HepG2 (cell line): ENCODE measurements around the gene GRAMD4. TPM values are rescaled to one million over a fixed set of nuclear protein-coding genes. Genes with fewer than 3 reads are reported as not detected.

ENCODE experiments used
- ATF4 ChIP-seq, 2 experiments: fragments of 450-650 bp in 1 of 2; sonication (generic) in 1 of 2; formaldehyde crosslinking; IDR thresholded peaks; 2 replicates each; pipeline versions ENCODE4 v1.5.0 to v1.8.0; 2020 to 2022; ENCODE audit warnings: mild to moderate bottlenecking in 1 of 2, missing genetic modification reagents in 1 of 2
- CTCF ChIP-seq: sonication (generic); formaldehyde crosslinking; IDR thresholded peaks from 2 replicates; pipeline ENCODE4 v1.5.0; 2020; ENCODE audit warnings: mild to moderate bottlenecking, missing genetic modification reagents, moderate library complexity
- HMGXB4 ChIP-seq, 2 experiments: sonication (generic) in 1 of 2; formaldehyde crosslinking in 1 of 2; IDR thresholded peaks; 2 replicates each; pipeline versions ENCODE4 v1.4.0 to v1.6.1; 2018 to 2020; ENCODE audit warnings: missing genetic modification reagents in 2 of 2, borderline replicate concordance in 1 of 2, low read depth in 1 of 2, mild to moderate bottlenecking in 1 of 2, missing biosample characterization in 1 of 2
- KDM5B ChIP-seq: sonication (generic); formaldehyde crosslinking; IDR thresholded peaks from 2 replicates; pipeline ENCODE4 v1.4.0; 2020; ENCODE audit warnings: missing genetic modification reagents, mild to moderate bottlenecking, borderline replicate concordance
- MEIS2 ChIP-seq: sonication (generic); formaldehyde crosslinking; IDR thresholded peaks from 2 replicates; pipeline ENCODE4 v1.9.0; 2021; ENCODE audit warnings: mild to moderate bottlenecking, missing genetic modification reagents
- MLLT10 ChIP-seq: sonication (generic); formaldehyde crosslinking; IDR thresholded peaks from 2 replicates; pipeline ENCODE4 v1.4.0; 2020; ENCODE audit warnings: missing genetic modification reagents
- MTA1 ChIP-seq: sonication (generic); formaldehyde crosslinking; IDR thresholded peaks from 2 replicates; pipeline ENCODE4 v1.4.0; 2020; ENCODE audit warnings: missing genetic modification reagents, mild to moderate bottlenecking, borderline replicate concordance
- RFXAP ChIP-seq: sonication (generic); formaldehyde crosslinking; IDR thresholded peaks from 2 replicates; pipeline ENCODE4 v1.4.0; 2020; ENCODE audit warnings: missing genetic modification reagents, borderline replicate concordance
- SNAPC4 ChIP-seq: sonication (generic); formaldehyde crosslinking; IDR thresholded peaks from 2 replicates; pipeline ENCODE4 v1.4.0; 2020; ENCODE audit warnings: mild to moderate bottlenecking, missing genetic modification reagents
- U2AF2 ChIP-seq: fragments of 200-400 bp; formaldehyde crosslinking; IDR thresholded peaks from 2 replicates; pipeline ENCODE4 v1.6.1; 2017; ENCODE audit warnings: low read depth, mild to moderate bottlenecking, low read length
- ZFP90 ChIP-seq: sonication (generic); formaldehyde crosslinking; IDR thresholded peaks from 2 replicates; pipeline ENCODE4 v1.8.0; 2022; ENCODE audit warnings: missing genetic modification reagents, mild to moderate bottlenecking, inconsistent platforms, borderline replicate concordance
- ZNF333 ChIP-seq: sonication (generic); formaldehyde crosslinking; IDR thresholded peaks from 2 replicates; pipeline ENCODE4 v1.4.0; 2020; ENCODE audit warnings: mild to moderate bottlenecking, missing genetic modification reagents, borderline replicate concordance
- ZNF446 ChIP-seq: sonication (generic); formaldehyde crosslinking; IDR thresholded peaks from 2 replicates; pipeline ENCODE4 v1.5.0; 2020; ENCODE audit warnings: mild to moderate bottlenecking, missing genetic modification reagents
- ZNF552 ChIP-seq: sonication (generic); formaldehyde crosslinking; IDR thresholded peaks from 2 replicates; pipeline ENCODE4 v1.9.0; 2022; ENCODE audit warnings: missing genetic modification reagents, mild to moderate bottlenecking, borderline replicate concordance
- ZNF569 ChIP-seq: sonication (generic); formaldehyde crosslinking; IDR thresholded peaks from 2 replicates; pipeline ENCODE4 v1.5.0; 2020; ENCODE audit warnings: mild to moderate bottlenecking, missing genetic modification reagents, moderate library complexity, borderline replicate concordance
- ZNF678 ChIP-seq: sonication (generic); formaldehyde crosslinking; IDR thresholded peaks from 2 replicates; pipeline ENCODE4 v1.4.0; 2020; ENCODE audit warnings: mild to moderate bottlenecking, missing genetic modification reagents
- ZNF709 ChIP-seq: sonication (generic); formaldehyde crosslinking; IDR thresholded peaks from 2 replicates; pipeline ENCODE4 v1.5.0; 2020; ENCODE audit warnings: mild to moderate bottlenecking, missing genetic modification reagents
- ZNF878 ChIP-seq: sonication (generic); formaldehyde crosslinking; IDR thresholded peaks from 2 replicates; pipeline ENCODE4 v1.8.1; 2023; ENCODE audit warnings: mild to moderate bottlenecking, missing genetic modification reagents, moderate library complexity
- ZSCAN25 ChIP-seq: sonication (generic); formaldehyde crosslinking; IDR thresholded peaks from 2 replicates; pipeline ENCODE4 v1.8.0; 2022; ENCODE audit warnings: mild to moderate bottlenecking, missing genetic modification reagents
- polyA plus RNA-seq, 8 experiments: library from polyadenylated mRNA; depleted of rRNA in 3 of 8; stranded (reverse) in 7 of 8; unstranded in 1 of 8; fragments of >200 nt; fragmentation: Illumina TruSeq in 4 of 8; extraction: Trizol in 4 of 8; gene quantifications; 2 replicates each; pipeline versions ENCODE4 v1.2.1 to v1.2.3, GENCODE V29; 2011 to 2016; ENCODE audit warnings: low read depth in 4 of 8, missing spikeins in 1 of 8, mixed read lengths in 1 of 8; ENCODE audit not compliant: insufficient read depth in 1 of 8
- total RNA-seq, 5 experiments: library from RNA; depleted of rRNA; stranded (reverse); fragments of >200 nt; fragmentation: Illumina TruSeq; extraction: Trizol; gene quantifications; 2 replicates each; pipeline ENCODE4 v1.2.3, GENCODE V29; 2016; ENCODE audit warnings: low read depth in 1 of 5

GRAMD4 gene
- total and polyA plus RNA-seq, 2 of the 13 experiments (the other 11 are each of a cell fraction or from before 2014, with no cell fraction given) = 15.2 to 15.7 TPM

- TF ChIP-seq SNAPC4 (0 out of 2 replicates have a peak, but pooled peaks have one; percentile 46), ATF4 (CRISPR knock-in tag; IDR thresholded peaks at IDR 0.05) (no peak), ZNF878 (CRISPR knock-in tag) (no peak), MEIS2 (CRISPR knock-in tag) (0 out of 2 replicates have a peak, but pooled peaks have one; percentile 12), ZNF446 (CRISPR knock-in tag) (no peak), ZNF678 (CRISPR knock-in tag) (no peak), ZFP90 (CRISPR knock-in tag) (0 out of 2 replicates have a peak, but pooled peaks have one; percentile 16), RFXAP (no peak), ZNF569 (CRISPR knock-in tag) (0 out of 2 replicates have a peak, but pooled peaks have one; percentile 28), U2AF2 (no peak), HMGXB4 (CRISPR knock-in tag; IDR thresholded peaks at IDR 0.05; ENCODE audit: borderline replicate concordance in 1 of 2, low read depth in 1 of 2) (0 out of 4 replicates have a peak, but pooled peaks of 1 of the 2 experiments have one; percentile 25), ZNF709 (CRISPR knock-in tag) (0 out of 2 replicates have a peak, but pooled peaks have one; percentile 10), CTCF (peak; percentile 42; the same call in 1 of the 2 replicates), MLLT10 (CRISPR knock-in tag) (no peak), ZSCAN25 (CRISPR knock-in tag) (0 out of 2 replicates have a peak, but pooled peaks have one; percentile 30), MTA1 (CRISPR knock-in tag) (peak; percentile 2; the same call in 1 of the 2 replicates), KDM5B (CRISPR knock-in tag) (peak; percentile 37; the same call in 1 of the 2 replicates), ZNF333 (CRISPR knock-in tag) (peak; percentile 88; the same call in 1 of the 2 replicates), ZNF552 (CRISPR knock-in tag) (peak; percentile 2; the same call in 1 of the 2 replicates)
Observed at GRCh38 chr22:46612341-46612903, 7.8 kb upstream of the GRAMD4 start (continued).
